Chondrocyte (in vitro differentiated cells): ENCODE measurements around the gene LRRTM4. TPM values are rescaled to one million over a fixed set of nuclear protein-coding genes. Genes with fewer than 3 reads are reported as not detected.
A peak's percentile ranks its signal among the peaks of the same experiment; 100 is the strongest.
"Not testable (repeated sequence)": the region's sequence is repeated elsewhere in the genome, so short reads cannot be mapped to it uniquely, and the experiment has no call there.

ENCODE experiments used
- DNase-seq: peaks from one replicate; pipeline ENCODE4 v3.0.0; 2021; ENCODE audit warnings: mixed read lengths, low spot score
- H3K27ac Mint-ChIP-seq: one replicate; pipeline ENCODE4 v1.8.0; 2021; ENCODE audit warnings: mild to moderate bottlenecking, moderate library complexity, mixed read lengths; ENCODE audit not compliant: unreplicated experiment
- H3K27me3 Mint-ChIP-seq: 2 replicates; pipeline ENCODE4 v1.8.0; 2021; ENCODE audit warnings: low read depth, mixed read lengths
- H3K36me3 Mint-ChIP-seq: 2 replicates; pipeline ENCODE4 v1.8.0; 2021; ENCODE audit warnings: low read depth, mixed read lengths
- H3K4me1 Mint-ChIP-seq: 2 replicates; pipeline ENCODE4 v1.8.0; 2021; ENCODE audit warnings: low read depth, mild to moderate bottlenecking, mixed read lengths
- H3K4me3 Mint-ChIP-seq: one replicate; pipeline ENCODE4 v1.8.0; 2021; ENCODE audit warnings: mild to moderate bottlenecking, moderate library complexity, mixed read lengths; ENCODE audit not compliant: unreplicated experiment
- H3K9me3 Mint-ChIP-seq: 2 replicates; pipeline ENCODE4 v1.8.0; 2021; ENCODE audit warnings: low read depth, mixed read lengths
- CTCF ChIP-seq: fragments of 200-600 bp; sonication (generic); IDR thresholded peaks from 2 replicates; pipeline ENCODE4 v1.5.0; 2021; ENCODE audit warnings: antibody characterized with exemption, mild to moderate bottlenecking, moderate library complexity
- total RNA-seq: library from RNA; stranded (reverse); gene quantifications from 3 replicates; pipeline ENCODE4 v1.2.1, GENCODE V29; 2021

The LRRTM4 gene
- total RNA-seq, 1 donor from 2014 or later = not detected

- Mint-ChIP-seq H3K9me3 (peaks cover 3% of the 10 kb centered on the region), H3K27me3 (no peaks in the 10 kb centered on the region), H3K4me3 (no peak overlapping the region), H3K4me1 (no peaks in the 10 kb centered on the region), H3K36me3 (no peaks in the 10 kb centered on the region), H3K27ac (no peak overlapping the region)
- DNase-seq = no peak
- no peak for TF ChIP-seq CTCF
Observed at GRCh38 chr2:76721226-76721625, 801.0 kb downstream of the LRRTM4 start.

- H3K36me3 Mint-ChIP-seq = no peaks in the 10 kb centered on the region
- TF ChIP-seq CTCF = no peak
- DNase-seq = no peak
- no peak overlapping the region for H3K27ac Mint-ChIP-seq
- H3K27me3 Mint-ChIP-seq = peaks cover 2% of the 10 kb centered on the region
- peaks cover 3% of the 10 kb centered on the region for H3K9me3 Mint-ChIP-seq
- H3K4me3 Mint-ChIP-seq = no peak overlapping the region
- no peaks in the 10 kb centered on the region for H3K4me1 Mint-ChIP-seq
Observed at GRCh38 chr2:76713312-76713711, 808.9 kb downstream of the LRRTM4 start.

- TF ChIP-seq CTCF = no peak
- DNase-seq = no peak
Observed at GRCh38 chr2:76711490-76711889, 810.7 kb downstream of the LRRTM4 start.

GRCh38 chr2:76700894-76701293 lies 821.3 kb downstream of the LRRTM4 start:
- no peak for TF ChIP-seq CTCF
- no peak overlapping the region for H3K27ac Mint-ChIP-seq
- no peaks in the 10 kb centered on the region for H3K27me3 Mint-ChIP-seq
- no peak for DNase-seq
- no peaks in the 10 kb centered on the region for H3K36me3 Mint-ChIP-seq
- H3K4me1 Mint-ChIP-seq = no peaks in the 10 kb centered on the region
- H3K4me3 Mint-ChIP-seq = no peak overlapping the region
- no peaks in the 10 kb centered on the region for H3K9me3 Mint-ChIP-seq

More at GRCh38 chr2:76711490-76711889, 810.7 kb downstream of the LRRTM4 start:
- Mint-ChIP-seq H3K4me1 (no peaks in the 10 kb centered on the region), H3K27ac (peak overlapping the region; percentile 43), H3K4me3 (no peak overlapping the region), H3K36me3 (no peaks in the 10 kb centered on the region), H3K9me3 (peaks cover 9% of the 10 kb centered on the region), H3K27me3 (peaks cover 2% of the 10 kb centered on the region)

- not testable (repeated sequence) for H3K9me3 Mint-ChIP-seq, H3K27ac Mint-ChIP-seq, H3K27me3 Mint-ChIP-seq, H3K4me3 Mint-ChIP-seq, H3K4me1 Mint-ChIP-seq, H3K36me3 Mint-ChIP-seq, DNase-seq
Observed at GRCh38 chr2:76697998-76698713, 824.0 kb downstream of the LRRTM4 start.
